Naive thymus-derived CD4-positive, alpha-beta T cell (primary cell): ENCODE data around the gene PDSS2. TPM values are rescaled to one million over a fixed set of nuclear protein-coding genes. Genes with fewer than 3 reads are reported as not detected.

Experiments used
- ATAC-seq: fragments of 150-1000 bp; cut with Tn5 transposase; 2 replicates; pipeline ENCODE4 v1.10.0; 2021; ENCODE audit warnings: mild to moderate bottlenecking, moderate library complexity
- CTCF ChIA-PET: fragments of 350-600 bp; sonication (Branson Sonifier 250); formaldehyde crosslinking; loops from one replicate; lab custom pipeline; 2021; ENCODE audit warnings: antibody characterized with exemption; lab: Charles Lee
- POLR2A ChIA-PET: fragments of 350-600 bp; sonication (Branson Sonifier 250); formaldehyde crosslinking; loops from one replicate; lab custom pipeline; 2021; ENCODE audit warnings: antibody characterized with exemption, inconsistent platforms; lab: Charles Lee
- DNase-seq, 9 donors: peaks; one replicate each; pipeline versions ENCODE4 v3.0.0 to v3.0.0-alpha.2; 2020 to 2022; ENCODE audit warnings: mixed read lengths in 1 of 9
- H3K27ac ChIP-seq: one replicate; pipeline ENCODE4 v1.7.0; 2013; ENCODE audit warnings: mild to moderate bottlenecking, low read depth, low read length, moderate library complexity
- H3K27me3 ChIP-seq, 2 donors: one replicate each; pipeline ENCODE4 v1.7.0; 2013; ENCODE audit warnings: low read length in 2 of 2, mild to moderate bottlenecking in 2 of 2, moderate library complexity in 2 of 2; ENCODE audit not compliant: control insufficient read depth in 2 of 2, insufficient read depth in 2 of 2
- H3K36me3 ChIP-seq, 3 experiments: 1 replicate in 2 of 3; 2 replicates in 1 of 3; pipeline ENCODE4 v1.7.0; 2013; ENCODE audit warnings: low read length in 3 of 3, mild to moderate bottlenecking in 3 of 3, moderate library complexity in 1 of 3; ENCODE audit not compliant: insufficient read depth in 3 of 3, control insufficient read depth in 2 of 3
- H3K4me1 ChIP-seq, 2 donors: one replicate each; pipeline ENCODE4 v1.7.0; 2013; ENCODE audit warnings: low read length in 2 of 2, mild to moderate bottlenecking in 2 of 2, moderate library complexity in 1 of 2; ENCODE audit not compliant: control insufficient read depth in 2 of 2, insufficient read depth in 2 of 2
- H3K4me3 ChIP-seq: 2 replicates; pipeline ENCODE4 v1.7.0; 2013; ENCODE audit warnings: mild to moderate bottlenecking, low read length
- H3K9me3 ChIP-seq, 3 experiments: 1 replicate in 2 of 3; 2 replicates in 1 of 3; pipeline ENCODE4 v1.7.0; 2013; ENCODE audit warnings: low read length in 3 of 3; ENCODE audit not compliant: control insufficient read depth in 2 of 3
- H3K27ac Mint-ChIP-seq, 9 donors: one replicate each; pipeline ENCODE4 v1.8.0; 2020 to 2022; ENCODE audit warnings: mixed read lengths in 9 of 9, mild to moderate bottlenecking in 8 of 9, moderate library complexity in 5 of 9, inconsistent platforms in 2 of 9
- H3K27me3 Mint-ChIP-seq, 5 donors: one replicate each; pipeline ENCODE4 v1.8.0; 2021 to 2022; ENCODE audit warnings: mixed read lengths in 5 of 5, mild to moderate bottlenecking in 1 of 5
- H3K36me3 Mint-ChIP-seq, 5 donors: one replicate each; pipeline ENCODE4 v1.8.0; 2020 to 2022; ENCODE audit warnings: mixed read lengths in 5 of 5, mild to moderate bottlenecking in 3 of 5, inconsistent platforms in 1 of 5
- H3K4me1 Mint-ChIP-seq, 7 donors: one replicate each; pipeline ENCODE4 v1.8.0; 2020 to 2022; ENCODE audit warnings: mixed read lengths in 7 of 7, mild to moderate bottlenecking in 3 of 7, inconsistent platforms in 1 of 7
- H3K4me3 Mint-ChIP-seq, 10 donors: one replicate each; pipeline ENCODE4 v1.8.0; 2020 to 2022; ENCODE audit warnings: mild to moderate bottlenecking in 10 of 10, mixed read lengths in 10 of 10, moderate library complexity in 6 of 10, inconsistent platforms in 2 of 10
- H3K9me3 Mint-ChIP-seq, 11 donors: one replicate each; pipeline ENCODE4 v1.8.0; 2020 to 2022; ENCODE audit warnings: mixed read lengths in 11 of 11, mild to moderate bottlenecking in 4 of 11, inconsistent platforms in 1 of 11, moderate library complexity in 1 of 11
- intact Hi-C, 2 donors: fragments of 100-400 bp; cut with micrococcal nuclease; formaldehyde crosslinking; loops; one replicate each; pipeline ENCODE4 v1.15.1; 2023
- polyA plus RNA-seq, 2 donors: library from polyadenylated mRNA; unstranded; fragments of 300-500 nt; fragmentation: Illumina TruSeq; gene quantifications; one replicate each; pipeline ENCODE4 v1.2.3, GENCODE V29; 2021
- total RNA-seq, 6 experiments: library from RNA in 5 of 6; stranded (reverse) in 5 of 6; gene quantifications; 1 replicate in 5 of 6; 2 replicates in 1 of 6; pipeline ENCODE4 v1.2.3 and lab custom pipeline; 2021 to 2026

Gene PDSS2
- total and polyA plus RNA-seq, 7 experiments from 2014 or later, result 12.0 to 16.6 (median 12.4) TPM

- Histone ChIP-seq H3K27me3 (no peaks in the 10 kb centered on the region), H3K4me3 (no peak overlapping the region), H3K36me3 (no peaks in the 10 kb centered on the region), H3K27ac (no peak overlapping the region), H3K9me3 (no peaks in the 10 kb centered on the region), H3K4me1 (no peaks in the 10 kb centered on the region)
- no peak overlapping the region for H3K4me3 Mint-ChIP-seq
- no peak for DNase-seq
- intact Hi-C loops, result no loop called here
- no peak overlapping the region for H3K27ac Mint-ChIP-seq
- H3K36me3 Mint-ChIP-seq, result peaks cover 4 to 53% (median 30%) of the 10 kb centered on the region in 5 donors
- no peak for ATAC-seq
- peaks cover 0 to 8% (median 0%) of the 10 kb centered on the region in 11 donors for H3K9me3 Mint-ChIP-seq
- ChIA-PET CTCF (no interaction called here), POLR2A (no interaction called here)
- no peaks in the 10 kb centered on the region for H3K27me3 Mint-ChIP-seq
- H3K4me1 Mint-ChIP-seq, result peaks cover 0 to 16% (median 11%) of the 10 kb centered on the region in 7 donors
Observed at GRCh38 chr6:107413966-107414645, 45.3 kb downstream of the PDSS2 start.

- DNase-seq (no peak), ATAC-seq (no peak)
- Histone ChIP-seq H3K4me3 (no peak overlapping the region), H3K4me1 (no peaks in the 10 kb centered on the region), H3K27me3 (no peaks in the 10 kb centered on the region), H3K27ac (no peak overlapping the region), H3K36me3 (no peaks in the 10 kb centered on the region), H3K9me3 (peaks cover 0 to 3% (median 0%) of the 10 kb centered on the region in 3 experiments)
- ChIA-PET CTCF (no interaction called here), POLR2A (no interaction called here)
- Mint-ChIP-seq H3K4me1 (peaks cover 0 to 14% (median 4%) of the 10 kb centered on the region in 7 donors), H3K27me3 (no peaks in the 10 kb centered on the region), H3K9me3 (peaks cover 0 to 19% (median 8%) of the 10 kb centered on the region in 11 donors), H3K36me3 (peaks cover 5 to 56% (median 40%) of the 10 kb centered on the region in 5 donors), H3K27ac (no peak overlapping the region), H3K4me3 (no peak overlapping the region)
- intact Hi-C loops, result no loop called here
Observed at GRCh38 chr6:107411161-107411560, 48.2 kb downstream of the PDSS2 start.

GRCh38 chr6:107409942-107410341, 49.4 kb downstream of the PDSS2 start:
- Mint-ChIP-seq H3K27ac (no peak overlapping the region), H3K4me1 (peaks cover 0 to 11% (median 4%) of the 10 kb centered on the region in 7 donors), H3K36me3 (peaks cover 9 to 57% (median 45%) of the 10 kb centered on the region in 5 donors), H3K27me3 (no peaks in the 10 kb centered on the region), H3K4me3 (no peak overlapping the region), H3K9me3 (peaks cover 4 to 28% (median 12%) of the 10 kb centered on the region in 11 donors)
- ChIA-PET POLR2A (no interaction called here), CTCF (no interaction called here)
- Histone ChIP-seq H3K4me3 (no peak overlapping the region), H3K36me3 (no peaks in the 10 kb centered on the region), H3K27ac (no peak overlapping the region), H3K9me3 (peaks cover 0 to 7% (median 0%) of the 10 kb centered on the region in 3 experiments), H3K27me3 (no peaks in the 10 kb centered on the region), H3K4me1 (no peaks in the 10 kb centered on the region)
- DNase-seq, result no peak
- intact Hi-C loops, result no loop called here
- no peak for ATAC-seq

- Mint-ChIP-seq H3K4me1 (peaks cover 0 to 12% (median 5%) of the 10 kb centered on the region in 7 donors), H3K9me3 (peaks cover 10 to 41% (median 24%) of the 10 kb centered on the region in 11 donors), H3K4me3 (no peak overlapping the region), H3K36me3 (peaks cover 20 to 60% (median 55%) of the 10 kb centered on the region in 5 donors), H3K27me3 (no peaks in the 10 kb centered on the region), H3K27ac (no peak overlapping the region)
- Histone ChIP-seq H3K4me3 (no peak overlapping the region), H3K9me3 (peaks cover 0 to 10% (median 0%) of the 10 kb centered on the region in 3 experiments), H3K4me1 (no peaks in the 10 kb centered on the region), H3K27ac (no peak overlapping the region), H3K36me3 (no peaks in the 10 kb centered on the region), H3K27me3 (no peaks in the 10 kb centered on the region)
- ChIA-PET POLR2A (no interaction called here), CTCF (no interaction called here)
- DNase-seq, result no peak
- no peak for ATAC-seq
- intact Hi-C loops, result no loop called here
Observed at GRCh38 chr6:107408714-107409113, 50.6 kb downstream of the PDSS2 start.

GRCh38 chr6:107405002-107405401, 54.4 kb downstream of the PDSS2 start:
- POLR2A ChIA-PET, result no interaction called here
- H3K27ac Mint-ChIP-seq, result no peak overlapping the region

GRCh38 chr6:107402533-107402932, 56.8 kb downstream of the PDSS2 start:
- Mint-ChIP-seq H3K4me1 (peaks cover 0 to 7% (median 0%) of the 10 kb centered on the region in 7 donors), H3K27me3 (no peaks in the 10 kb centered on the region), H3K4me3 (no peak overlapping the region), H3K27ac (no peak overlapping the region), H3K36me3 (peaks cover 28 to 76% (median 69%) of the 10 kb centered on the region in 5 donors), H3K9me3 (peaks cover 10 to 79% (median 41%) of the 10 kb centered on the region in 11 donors)
- no peaks in the 10 kb centered on the region for H3K4me1 ChIP-seq
- no peak overlapping the region for H3K27ac ChIP-seq
- no peak for DNase-seq
- no peaks in the 10 kb centered on the region for H3K36me3 ChIP-seq
- ATAC-seq, result no peak
- intact Hi-C loops, result no loop called here
- H3K4me3 ChIP-seq, result no peak overlapping the region
- no peaks in the 10 kb centered on the region for H3K27me3 ChIP-seq
- H3K9me3 ChIP-seq, result peaks cover 0 to 27% (median 0%) of the 10 kb centered on the region in 3 experiments
- CTCF ChIA-PET, result no interaction called here
- POLR2A ChIA-PET, result no interaction called here

More at GRCh38 chr6:107405002-107405401, 54.4 kb downstream of the PDSS2 start:
- no peak overlapping the region for H3K4me3 Mint-ChIP-seq
- CTCF ChIA-PET, result no interaction called here
- H3K27me3 ChIP-seq, result no peaks in the 10 kb centered on the region
- H3K4me1 Mint-ChIP-seq, result peaks cover 0 to 12% (median 3%) of the 10 kb centered on the region in 7 donors
- no peaks in the 10 kb centered on the region for H3K4me1 ChIP-seq
- H3K9me3 ChIP-seq, result peaks cover 0 to 27% (median 0%) of the 10 kb centered on the region in 3 experiments
- no peaks in the 10 kb centered on the region for H3K27me3 Mint-ChIP-seq
- ATAC-seq (no peak), DNase-seq (no peak)
- H3K27ac ChIP-seq, result no peak overlapping the region
- no peaks in the 10 kb centered on the region for H3K36me3 ChIP-seq
- H3K4me3 ChIP-seq, result no peak overlapping the region
- intact Hi-C loops, result no loop called here
- peaks cover 10 to 70% (median 43%) of the 10 kb centered on the region in 11 donors for H3K9me3 Mint-ChIP-seq
- peaks cover 36 to 74% (median 69%) of the 10 kb centered on the region in 5 donors for H3K36me3 Mint-ChIP-seq
